ENCODE data around the gene MAP2. TPM values are rescaled to one million over a fixed set of nuclear protein-coding genes. Genes with fewer than 3 reads are reported as not detected.

MAP2 gene
- total RNA-seq, 1 experiment from 2014 or later = 7.4 TPM

- Histone ChIP-seq H3K27ac (ENCODE audit: low read depth, low read length) (no peak overlapping the region), H3K79me2 (ENCODE audit: insufficient read depth, low read length) (no peaks in the 10 kb centered on the region), H3K4me1 (ENCODE audit: control insufficient read depth in 1 of 2, insufficient read depth in 2 of 2, low read length in 2 of 2) (no peaks in the 10 kb centered on the region), H3K9me3 (ENCODE audit: control insufficient read depth in 1 of 2, insufficient read depth in 1 of 2, low read depth in 1 of 2, low read length in 2 of 2) (no peaks in the 10 kb centered on the region), H3K36me3 (ENCODE audit: control insufficient read depth in 1 of 2, insufficient read depth in 2 of 2, low read length in 2 of 2) (no peaks in the 10 kb centered on the region), H4K20me1 (ENCODE audit: insufficient read depth) (no peaks in the 10 kb centered on the region), H3K9me2 (ENCODE audit: insufficient read depth) (no peaks in the 10 kb centered on the region), H3K27me3 (ENCODE audit: insufficient read depth, low read length) (no peaks in the 10 kb centered on the region), H2AFZ (ENCODE audit: low read depth, low read length, poor library complexity, severe bottlenecking) (no peak overlapping the region), H3K4me2 (ENCODE audit: low read length) (no peak overlapping the region), H3K4me3 (replicated peaks in 1 of 2; ENCODE audit: low read depth in 1 of 2, low read length in 2 of 2) (no peak overlapping the region), H3K9ac (ENCODE audit: low read length) (no peak overlapping the region)
- CTCF ChIA-PET = no interaction called here
- RAD21 ChIA-PET (ENCODE audit: low non-redundant PET in 1 of 2, low total read pairs in 2 of 2, uncharacterized antibody in 2 of 2, unreplicated experiment in 2 of 2) = no interaction called here
- TF ChIP-seq EGR1 (IDR thresholded peaks at IDR 0.05; ENCODE audit: low read depth) = no peak
- TF ChIP-seq YY1 (IDR thresholded peaks at IDR 0.05; ENCODE audit: extremely low read depth, insufficient replicate concordance, low read depth, low read length) = no peak
- no peak for TF ChIP-seq ZNF274 (IDR thresholded peaks at IDR 0.05; ENCODE audit: low read depth, low read length)
- TF ChIP-seq ELF1 (IDR thresholded peaks at IDR 0.05; ENCODE audit: borderline replicate concordance, low read depth) = no peak
- no peak for TF ChIP-seq SRF (IDR thresholded peaks at IDR 0.05; ENCODE audit: low read depth)
- TF ChIP-seq TCF7L2 (IDR thresholded peaks at IDR 0.05; ENCODE audit: borderline replicate concordance, extremely low read depth, insufficient read depth, insufficient read length) = no peak
- TF ChIP-seq POLR2A (IDR thresholded peaks at IDR 0.05; ENCODE audit: borderline replicate concordance, extremely low read depth, insufficient read depth, insufficient read length) = no peak
- no peak for TF ChIP-seq MAX (IDR thresholded peaks at IDR 0.05)
- TF ChIP-seq SIN3A (IDR thresholded peaks at IDR 0.05; ENCODE audit: low read depth) = no peak
- TF ChIP-seq EZH2phosphoT487 (IDR thresholded peaks at IDR 0.05; ENCODE audit: borderline replicate concordance) = no peak
- TF ChIP-seq FOSL1 (IDR thresholded peaks at IDR 0.05; ENCODE audit: low read depth) = no peak
- DNase-seq (ENCODE audit: low read depth, low spot score) (no peak), ATAC-seq (no peak)
- POLR2A ChIA-PET = no interaction called here
- no TSS peak for BruUV-seq (replicated peaks)
- intact Hi-C loops (cut with micrococcal nuclease) = no loop called here
Measured at GRCh38 chr2:209734805-209735204, 311.0 kb downstream of the MAP2 start.

- Histone ChIP-seq H4K20me1 (ENCODE audit: insufficient read depth) (no peaks in the 10 kb centered on the region), H2AFZ (ENCODE audit: low read depth, low read length, poor library complexity, severe bottlenecking) (no peak overlapping the region), H3K9me3 (ENCODE audit: control insufficient read depth in 1 of 2, insufficient read depth in 1 of 2, low read depth in 1 of 2, low read length in 2 of 2) (no peaks in the 10 kb centered on the region), H3K4me3 (replicated peaks in 1 of 2; ENCODE audit: low read depth in 1 of 2, low read length in 2 of 2) (no peak overlapping the region), H3K9me2 (ENCODE audit: insufficient read depth) (no peaks in the 10 kb centered on the region), H3K79me2 (ENCODE audit: insufficient read depth, low read length) (no peaks in the 10 kb centered on the region), H3K4me2 (ENCODE audit: low read length) (no peak overlapping the region), H3K27ac (ENCODE audit: low read depth, low read length) (no peak overlapping the region), H3K9ac (ENCODE audit: low read length) (no peak overlapping the region), H3K27me3 (ENCODE audit: insufficient read depth, low read length) (no peaks in the 10 kb centered on the region), H3K4me1 (ENCODE audit: control insufficient read depth in 1 of 2, insufficient read depth in 2 of 2, low read length in 2 of 2) (no peaks in the 10 kb centered on the region), H3K36me3 (ENCODE audit: control insufficient read depth in 1 of 2, insufficient read depth in 2 of 2, low read length in 2 of 2) (no peaks in the 10 kb centered on the region)
- intact Hi-C loops (cut with micrococcal nuclease) = no loop called here
- BruUV-seq (replicated peaks) = no TSS peak
- ChIA-PET CTCF (no interaction called here), RAD21 (ENCODE audit: low non-redundant PET in 1 of 2, low total read pairs in 2 of 2, uncharacterized antibody in 2 of 2, unreplicated experiment in 2 of 2) (no interaction called here), POLR2A (no interaction called here)
- ATAC-seq (no peak), DNase-seq (ENCODE audit: low read depth, low spot score) (no peak)
- TF ChIP-seq ZNF274 (IDR thresholded peaks at IDR 0.05; ENCODE audit: low read depth, low read length) (no peak), CTCF (IDR thresholded peaks at IDR 0.05 in 2 of 3, conservative IDR thresholded peaks at IDR 0.05 in 1 of 3; ENCODE audit: borderline replicate concordance in 1 of 3, insufficient read depth in 1 of 3, low read depth in 2 of 3, low read length in 2 of 3) (no peak), SIN3A (IDR thresholded peaks at IDR 0.05; ENCODE audit: low read depth) (no peak), CEBPB (IDR thresholded peaks at IDR 0.05; ENCODE audit: low read depth) (no peak), SRF (IDR thresholded peaks at IDR 0.05; ENCODE audit: low read depth) (no peak), REST (IDR thresholded peaks at IDR 0.05; ENCODE audit: low read depth) (no peak), FOSL1 (IDR thresholded peaks at IDR 0.05; ENCODE audit: low read depth) (no peak), TCF7L2 (IDR thresholded peaks at IDR 0.05; ENCODE audit: borderline replicate concordance, extremely low read depth, insufficient read depth, insufficient read length) (no peak), ELF1 (IDR thresholded peaks at IDR 0.05; ENCODE audit: borderline replicate concordance, low read depth) (no peak), ATF3 (IDR thresholded peaks at IDR 0.05) (no peak), JUND (IDR thresholded peaks at IDR 0.05) (no peak)
Measured at GRCh38 chr2:209741953-209742352, 318.1 kb downstream of the MAP2 start.
